ENCODE results near the gene MAST2. TPM values are rescaled to one million over a fixed set of nuclear protein-coding genes. Genes with fewer than 3 reads are reported as not detected.

Gene MAST2
- total RNA-seq, 2 donors from 2014 or later, result 9.9 TPM

DNA sequence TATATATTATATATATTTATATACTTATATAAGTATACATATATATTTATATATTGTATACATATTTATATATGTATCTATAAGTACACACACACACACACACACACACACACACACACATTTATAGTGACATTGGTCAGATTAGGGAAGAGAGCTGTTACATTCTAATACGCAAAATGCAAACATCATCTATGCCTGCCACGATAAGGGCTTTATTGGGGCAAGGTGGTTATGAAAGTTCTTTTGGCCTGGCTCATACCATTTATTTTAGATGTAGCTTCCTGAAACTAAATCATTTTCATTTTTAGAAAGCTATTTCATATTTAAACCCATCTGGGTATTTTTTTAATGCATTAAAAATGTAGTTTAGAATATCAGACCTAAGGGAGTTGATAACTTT lies 82.8 kb downstream of the MAST2 start:
- Histone ChIP-seq H3K27me3 (no peaks in the 10 kb centered on the region), H3K36me3 (replicated peaks in 1 of 2; ENCODE audit: insufficient read depth in 1 of 2, low read depth in 2 of 2) (no peaks in the 10 kb centered on the region), H3K4me3 (no peak overlapping the region), H3K9me3 (no peaks in the 10 kb centered on the region), H3K4me1 (no peaks in the 10 kb centered on the region), H3K27ac (no peak overlapping the region)
- ATAC-seq (no peak), DNase-seq (no peak)
- intact Hi-C loops (cut with DNase I), result no loop called here
- 74 to 80% methylated on average over 2 of the region's 2 CpGs for WGBS, 2 donors
- TF ChIP-seq, protein P1, sequence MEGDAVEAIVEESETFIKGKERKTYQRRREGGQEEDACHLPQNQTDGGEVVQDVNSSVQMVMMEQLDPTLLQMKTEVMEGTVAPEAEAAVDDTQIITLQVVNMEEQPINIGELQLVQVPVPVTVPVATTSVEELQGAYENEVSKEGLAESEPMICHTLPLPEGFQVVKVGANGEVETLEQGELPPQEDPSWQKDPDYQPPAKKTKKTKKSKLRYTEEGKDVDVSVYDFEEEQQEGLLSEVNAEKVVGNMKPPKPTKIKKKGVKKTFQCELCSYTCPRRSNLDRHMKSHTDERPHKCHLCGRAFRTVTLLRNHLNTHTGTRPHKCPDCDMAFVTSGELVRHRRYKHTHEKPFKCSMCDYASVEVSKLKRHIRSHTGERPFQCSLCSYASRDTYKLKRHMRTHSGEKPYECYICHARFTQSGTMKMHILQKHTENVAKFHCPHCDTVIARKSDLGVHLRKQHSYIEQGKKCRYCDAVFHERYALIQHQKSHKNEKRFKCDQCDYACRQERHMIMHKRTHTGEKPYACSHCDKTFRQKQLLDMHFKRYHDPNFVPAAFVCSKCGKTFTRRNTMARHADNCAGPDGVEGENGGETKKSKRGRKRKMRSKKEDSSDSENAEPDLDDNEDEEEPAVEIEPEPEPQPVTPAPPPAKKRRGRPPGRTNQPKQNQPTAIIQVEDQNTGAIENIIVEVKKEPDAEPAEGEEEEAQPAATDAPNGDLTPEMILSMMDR (IDR thresholded peaks at IDR 0.05), result no peak
- no peak for TF ChIP-seq POLR2A (IDR thresholded peaks at IDR 0.05)

DNA sequence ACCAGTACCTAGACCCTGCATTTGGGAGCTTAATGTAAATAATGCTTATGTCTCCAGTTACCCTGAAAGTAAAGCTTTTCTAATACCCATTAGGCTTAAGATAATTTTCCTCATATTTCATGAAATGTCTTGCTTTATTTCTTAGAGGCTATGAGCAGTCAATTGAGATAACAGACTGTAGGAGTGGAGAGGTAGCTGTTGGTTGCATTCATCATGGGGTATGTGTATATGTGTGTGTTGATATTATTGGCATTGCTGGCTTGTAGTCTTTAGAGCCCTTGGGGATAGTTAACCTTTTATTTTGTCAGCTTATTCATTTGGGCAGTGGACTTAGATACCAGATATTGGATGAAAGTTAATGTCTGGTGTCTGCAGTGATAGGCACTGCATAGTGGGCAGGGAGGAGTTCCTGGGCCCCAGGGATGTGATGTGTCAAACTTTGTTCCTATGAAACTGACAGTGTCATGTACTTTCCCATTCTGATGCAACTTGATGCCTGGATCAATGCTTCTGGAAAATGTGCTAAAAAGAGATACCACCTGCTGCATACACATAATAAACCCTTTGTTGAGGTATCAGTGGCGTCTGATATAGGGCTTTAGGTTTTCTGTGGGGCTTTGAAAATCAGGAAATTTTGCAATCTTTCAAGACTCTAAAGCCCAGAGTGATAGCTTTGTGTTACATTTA lies 83.9 kb downstream of the MAST2 start:
- DNase-seq (no peak), ATAC-seq (no peak)
- H3K9me3 ChIP-seq, result no peaks in the 10 kb centered on the region
- peaks cover 8% of the 10 kb centered on the region for H3K4me1 ChIP-seq
- WGBS, 2 donors, result 71 to 86% methylated on average over 1 of the region's 1 CpG
- no peak overlapping the region for H3K27ac ChIP-seq
- no peak overlapping the region for H3K4me3 ChIP-seq
- intact Hi-C loops (cut with DNase I), result no loop called here
- H3K36me3 ChIP-seq (replicated peaks in 1 of 2; ENCODE audit: insufficient read depth in 1 of 2, low read depth in 2 of 2), result no peaks in the 10 kb centered on the region
- no peak for TF ChIP-seq POLR2A (IDR thresholded peaks at IDR 0.05)
- TF ChIP-seq, protein P1 (IDR thresholded peaks at IDR 0.05), result no peak
- no peaks in the 10 kb centered on the region for H3K27me3 ChIP-seq

DNA sequence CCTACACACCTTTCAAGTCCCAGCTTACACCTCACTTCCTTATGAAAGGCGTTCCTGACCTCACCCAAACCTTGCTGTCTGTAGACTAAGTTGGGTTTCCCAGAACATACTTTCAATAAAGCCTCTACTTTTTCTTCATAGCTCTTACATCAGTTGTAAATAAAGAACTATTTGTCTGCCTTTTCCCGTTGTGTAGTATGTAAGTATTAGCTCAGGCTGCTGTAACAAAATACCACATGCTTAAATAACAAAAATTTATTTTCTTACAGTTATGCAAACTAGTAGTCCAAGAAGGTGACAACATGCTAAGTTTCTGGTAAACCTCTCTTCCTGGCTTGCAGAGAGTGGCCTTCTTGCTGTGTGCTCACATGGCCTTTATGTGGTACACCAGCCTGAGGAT lies 86.7 kb downstream of the MAST2 start:
- no peak overlapping the region for H3K27ac ChIP-seq

DNA sequence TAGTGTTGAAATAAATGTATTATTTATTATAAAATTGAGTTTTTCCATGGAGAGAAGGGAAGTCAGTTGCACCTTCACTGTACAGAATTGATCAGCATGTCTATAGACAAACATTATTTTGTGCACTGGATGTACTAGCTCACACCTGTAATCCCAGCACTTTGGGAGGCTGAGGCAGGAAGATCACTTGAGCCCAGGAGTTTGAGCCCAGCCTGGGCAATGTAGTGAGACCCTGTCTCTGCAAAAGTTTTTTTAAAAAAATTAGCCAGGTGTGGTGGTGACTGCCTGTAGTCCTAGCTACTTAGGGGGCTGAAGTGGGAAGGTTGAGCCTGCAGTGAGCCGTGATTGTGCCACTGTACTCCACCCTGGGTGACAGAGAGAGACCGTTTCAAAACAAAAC lies 87.7 kb downstream of the MAST2 start:
- Histone ChIP-seq H3K9me3 (no peaks in the 10 kb centered on the region), H3K4me1 (peaks cover 13% of the 10 kb centered on the region), H3K27me3 (no peaks in the 10 kb centered on the region), H3K36me3 (replicated peaks in 1 of 2; ENCODE audit: insufficient read depth in 1 of 2, low read depth in 2 of 2) (no peaks in the 10 kb centered on the region), H3K4me3 (no peak overlapping the region), H3K27ac (no peak overlapping the region)
- ATAC-seq, result no peak
- WGBS, 2 donors, result 97% methylated on average over 2 of the region's 2 CpGs
- no peak for DNase-seq
- intact Hi-C loops (cut with DNase I), result no loop called here
- TF ChIP-seq, protein P1 (IDR thresholded peaks at IDR 0.05), result no peak

More for the DNA sequence above, 86.7 kb downstream of the MAST2 start:
- no peaks in the 10 kb centered on the region for H3K36me3 ChIP-seq (replicated peaks in 1 of 2; ENCODE audit: insufficient read depth in 1 of 2, low read depth in 2 of 2)
- ATAC-seq (no peak), DNase-seq (no peak)
- no peak overlapping the region for H3K4me3 ChIP-seq
- H3K4me1 ChIP-seq, result peaks cover 13% of the 10 kb centered on the region
- no peak for TF ChIP-seq POLR2A (IDR thresholded peaks at IDR 0.05)
- TF ChIP-seq, protein P1 (IDR thresholded peaks at IDR 0.05), result no peak
- intact Hi-C loops (cut with DNase I), result no loop called here
- H3K9me3 ChIP-seq, result no peaks in the 10 kb centered on the region
- H3K27me3 ChIP-seq, result no peaks in the 10 kb centered on the region
- WGBS, 2 donors, result 97 to 100% methylated on average over 2 of the region's 2 CpGs
